GDM1 (cell line): ENCODE measurements around the gene TP53I3.
A peak's percentile ranks its signal among the peaks of the same experiment; 100 is the strongest.
"Not testable (repeated sequence)": the region's sequence is repeated elsewhere in the genome, so short reads cannot be mapped to it uniquely, and the experiment has no call there.

Experiments
- DNase-seq: peaks from one replicate; lab custom pipeline; 2025; lab: John Stamatoyannopoulos, UW

TP53I3 gene

GRCh38 chr2:24052951-24053350 lies 31.7 kb downstream of the TP53I3 start:
- no peak for DNase-seq

DNA sequence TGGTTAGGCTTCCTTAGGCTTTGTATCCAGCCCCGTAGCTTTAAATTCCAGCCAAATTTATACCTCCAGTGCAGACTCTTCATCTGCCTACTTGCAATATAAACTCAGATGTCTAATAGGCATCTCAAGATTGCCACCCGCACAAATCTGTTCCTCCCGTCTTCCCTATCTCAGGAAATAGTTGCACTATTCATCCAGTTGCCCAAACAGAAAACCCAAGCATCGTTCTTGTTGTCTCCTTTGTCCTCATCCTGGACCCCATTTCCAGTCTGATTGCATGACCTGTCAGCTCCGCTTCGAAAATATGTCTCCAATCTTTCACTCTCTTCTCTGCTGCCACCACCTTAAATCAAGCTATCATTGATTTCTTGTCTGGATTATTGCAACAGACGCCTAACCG lies 32.8 kb downstream of the TP53I3 start:
- no peak for DNase-seq

DNA sequence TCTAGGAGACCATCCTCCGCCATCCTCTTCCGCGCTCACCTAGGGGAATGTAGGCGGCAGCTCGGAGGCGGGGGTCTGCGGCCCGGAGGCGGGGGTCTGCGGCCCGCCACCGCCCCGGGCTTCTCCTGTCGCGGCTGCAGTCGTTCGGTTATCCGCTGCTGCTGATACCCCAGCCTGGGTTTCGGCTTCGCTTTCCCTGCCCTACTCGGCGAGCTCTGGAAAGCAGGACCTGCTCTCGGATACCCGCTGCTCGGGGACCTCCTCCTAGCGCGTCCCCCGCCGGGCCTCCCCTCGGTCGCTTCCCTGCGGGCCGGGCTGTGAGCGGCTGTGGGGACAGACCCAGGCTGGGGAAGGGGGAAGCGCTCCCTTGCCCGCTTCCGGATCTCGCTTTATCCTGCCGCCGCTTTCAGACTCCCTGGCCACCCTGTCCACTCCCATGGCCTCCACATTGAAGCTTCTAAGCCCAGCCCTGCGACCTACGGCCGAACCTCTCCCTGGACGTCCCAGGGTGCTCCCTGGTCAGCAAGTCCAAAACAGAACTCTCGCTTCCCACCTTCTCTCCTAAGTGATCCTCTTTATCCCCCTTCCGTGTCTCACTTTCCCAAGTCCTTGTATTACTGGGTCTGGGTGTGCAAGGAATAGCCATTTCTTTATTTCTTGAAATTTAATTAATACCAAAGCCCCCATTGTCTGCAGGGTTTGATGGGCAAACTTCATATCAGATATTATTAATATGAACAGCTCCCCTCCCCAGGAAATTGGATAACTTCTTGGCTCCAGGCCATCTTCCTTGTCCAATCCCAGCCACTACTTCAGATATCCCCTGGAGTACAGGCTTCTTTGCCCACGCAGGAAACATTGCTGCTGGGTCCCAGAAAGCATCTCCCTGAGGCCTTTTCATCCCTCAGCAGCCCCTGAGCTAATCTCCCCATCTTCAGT lies 34.3 kb downstream of the TP53I3 start:
- DNase-seq = no peak

DNA sequence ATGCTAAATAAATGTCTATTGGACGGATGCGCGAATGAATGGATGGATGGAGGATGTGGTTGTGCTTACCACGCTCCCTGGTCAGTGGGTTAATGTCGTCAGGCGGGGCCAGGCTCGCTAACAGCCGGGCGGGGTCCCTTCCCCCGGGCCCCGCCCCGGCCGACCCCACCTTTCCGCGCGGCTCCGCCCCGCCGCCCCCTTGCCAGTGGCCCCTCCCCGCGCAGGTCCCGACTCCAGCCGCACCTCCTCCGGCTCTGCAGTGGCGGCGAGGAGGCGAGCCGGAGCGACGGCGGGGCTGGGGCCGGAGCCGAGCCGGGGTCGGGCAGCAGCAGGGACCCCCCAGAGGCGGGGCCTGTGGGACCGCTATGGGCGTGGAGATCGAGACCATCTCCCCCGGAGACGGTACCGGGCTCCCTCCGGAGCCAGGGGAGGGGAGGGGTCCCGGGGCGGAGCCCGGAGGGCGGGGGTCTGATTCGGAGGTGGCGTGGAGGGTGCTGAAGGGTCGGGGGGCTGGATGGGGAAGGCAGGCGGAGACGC lies 35.1 kb downstream of the TP53I3 start, which contains the start of gene FKBP1B:
Gene FKBP1B, plus strand, starts transcription at position 257 of the 537 bp plus-strand sequence. Its CDS starts 109 bp downstream, at position 366.
- no peak for DNase-seq

DNA sequence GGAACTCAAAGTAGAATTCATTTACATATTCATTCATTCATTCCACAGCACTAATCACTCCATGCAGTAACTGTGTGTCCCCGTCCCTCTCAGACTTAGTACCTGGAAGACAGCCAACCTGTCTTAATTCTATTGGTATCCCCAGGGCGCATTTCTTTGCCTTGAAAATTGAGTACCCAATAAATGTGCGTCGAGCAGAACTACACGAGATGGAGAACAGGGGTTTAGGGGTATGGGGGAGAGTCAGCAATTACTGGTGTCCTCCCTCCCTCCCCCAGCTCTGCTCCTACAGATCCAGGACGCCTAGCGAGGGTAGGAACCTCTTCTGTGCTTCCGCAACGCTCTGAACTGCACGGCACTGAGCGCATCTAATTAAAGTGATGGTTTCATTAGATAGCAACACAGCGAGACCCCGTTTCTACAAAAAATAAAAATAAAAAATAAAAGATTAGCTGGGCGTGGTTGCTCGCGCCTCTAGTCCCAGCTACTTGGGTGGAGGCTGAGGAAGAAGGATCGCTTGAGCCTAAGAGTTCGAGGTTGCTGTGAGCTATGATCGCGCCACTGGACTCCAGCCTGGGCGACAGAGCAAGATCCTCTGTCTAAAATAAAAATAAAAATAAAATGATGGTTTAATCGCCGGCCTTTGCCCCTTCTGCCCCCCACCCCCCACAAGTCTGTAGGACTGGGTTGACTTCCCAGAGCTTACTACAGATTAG lies 35.7 kb downstream of the TP53I3 start:
- DNase-seq = no peak

DNA sequence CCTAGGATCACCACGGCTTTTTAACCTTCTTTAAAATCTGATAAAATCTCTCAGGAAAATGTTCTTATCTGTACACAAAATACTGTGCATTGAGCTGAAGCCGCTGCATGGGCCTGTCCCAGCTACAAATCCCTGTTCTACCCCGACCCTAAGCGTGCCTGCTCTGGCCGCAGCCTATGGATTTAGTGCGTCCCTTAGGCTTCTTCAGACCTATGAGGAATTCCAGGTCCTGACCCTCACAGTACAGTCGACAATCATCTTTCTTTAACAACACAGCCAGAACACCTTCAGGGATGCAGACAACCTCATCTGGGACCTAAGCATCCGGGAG lies 37.0 kb downstream of the TP53I3 start:
- no peak for DNase-seq

DNA sequence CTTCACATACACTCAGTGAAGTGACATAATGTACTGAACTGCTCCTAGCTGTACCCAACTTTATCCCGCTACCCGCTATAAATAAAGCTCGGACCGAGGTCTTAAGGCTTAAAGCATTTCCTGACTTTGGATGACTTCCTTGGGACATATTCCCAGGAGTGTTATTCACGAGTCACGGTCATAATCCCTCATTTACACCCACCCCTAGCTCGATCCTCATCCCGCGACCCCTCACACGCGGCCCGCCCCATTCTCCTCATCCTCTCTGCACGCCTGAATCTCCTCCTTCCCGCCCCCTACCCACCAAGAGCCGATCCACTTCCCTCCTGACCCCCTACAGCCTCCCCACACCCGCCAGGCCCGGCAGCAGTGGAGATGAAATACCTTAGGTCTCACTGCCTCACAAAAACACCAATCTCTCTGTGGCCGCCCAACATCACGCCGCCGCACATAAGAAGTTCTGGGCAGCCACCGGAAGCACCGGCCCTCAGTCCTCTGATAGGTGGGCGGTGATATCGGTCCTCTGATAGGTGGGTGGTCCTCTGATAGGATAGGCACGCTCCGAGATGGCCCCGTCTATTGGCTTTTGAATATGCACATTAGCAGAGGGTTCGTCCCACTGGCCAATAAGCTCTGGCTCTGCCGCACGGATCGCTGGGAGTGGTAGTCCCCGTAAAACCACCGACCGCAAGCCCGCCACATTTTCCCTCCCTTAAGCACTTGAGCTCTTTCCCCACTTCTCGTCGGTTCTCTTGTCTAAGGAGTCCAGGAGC lies 37.5 kb downstream of the TP53I3 start, which contains the start of gene WDCP:
Gene WDCP, minus strand, starts transcription at position 462 of the 773 bp plus-strand sequence. CDS start 7,897 bp downstream, outside the sequence.
- DNase-seq = peak; percentile 96

GRCh38 chr2:24046599-24046929 lies 38.1 kb downstream of the TP53I3 start:
- no peak for DNase-seq

DNA sequence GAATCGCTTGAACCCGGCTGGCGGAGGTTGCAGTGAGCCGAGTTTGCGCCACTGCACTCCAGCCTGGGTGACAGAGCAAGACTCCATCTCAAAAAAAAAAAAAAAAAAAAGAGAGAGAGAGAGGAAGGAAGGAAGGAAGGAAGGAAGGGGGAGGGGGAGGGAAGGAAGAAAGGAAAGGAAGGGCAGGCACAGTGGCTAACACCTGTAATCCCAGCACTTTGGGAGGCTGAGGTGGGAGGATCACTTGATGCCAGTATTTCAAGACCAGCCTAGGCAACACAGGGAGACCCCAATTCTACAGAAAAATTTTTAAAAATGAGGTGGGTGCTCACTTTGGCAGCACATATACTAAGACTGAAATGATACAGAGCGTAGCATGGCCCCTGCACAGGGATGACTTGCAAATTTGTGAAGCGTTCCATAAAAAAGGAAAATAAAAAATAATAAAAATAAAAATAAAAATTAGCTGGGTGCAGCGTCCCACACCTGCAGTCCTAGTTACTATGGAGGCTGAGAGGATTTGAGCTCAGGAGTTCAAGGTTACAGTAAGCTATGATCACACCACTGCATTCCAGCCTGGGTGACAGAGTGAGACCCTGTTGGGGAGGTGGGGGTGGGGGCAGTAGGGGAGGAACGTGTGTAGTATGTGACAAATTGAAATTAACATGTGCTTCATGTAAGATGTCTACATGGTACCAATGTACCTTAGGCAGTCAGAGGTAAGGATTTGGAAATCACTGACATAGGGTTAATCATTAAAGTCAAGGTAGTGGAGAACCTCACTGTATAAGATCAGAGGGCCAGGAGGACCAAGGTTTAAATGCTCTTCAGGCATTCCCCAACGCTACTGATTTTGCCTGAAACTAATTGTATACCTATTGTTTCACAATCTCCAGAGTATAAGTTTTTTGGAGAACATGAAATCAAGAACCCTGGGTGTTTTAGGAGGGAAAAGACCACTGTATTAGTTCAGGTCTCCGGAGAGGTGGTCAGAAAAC lies 38.8 kb downstream of the TP53I3 start:
- DNase-seq = no peak

- not testable (repeated sequence) for DNase-seq
These were observed 41.5 kb downstream of the TP53I3 start for GRCh38 chr2:24043133-24043532.

GRCh38 chr2:24040511-24040910 lies 44.1 kb downstream of the TP53I3 start:
- DNase-seq = no peak

DNA sequence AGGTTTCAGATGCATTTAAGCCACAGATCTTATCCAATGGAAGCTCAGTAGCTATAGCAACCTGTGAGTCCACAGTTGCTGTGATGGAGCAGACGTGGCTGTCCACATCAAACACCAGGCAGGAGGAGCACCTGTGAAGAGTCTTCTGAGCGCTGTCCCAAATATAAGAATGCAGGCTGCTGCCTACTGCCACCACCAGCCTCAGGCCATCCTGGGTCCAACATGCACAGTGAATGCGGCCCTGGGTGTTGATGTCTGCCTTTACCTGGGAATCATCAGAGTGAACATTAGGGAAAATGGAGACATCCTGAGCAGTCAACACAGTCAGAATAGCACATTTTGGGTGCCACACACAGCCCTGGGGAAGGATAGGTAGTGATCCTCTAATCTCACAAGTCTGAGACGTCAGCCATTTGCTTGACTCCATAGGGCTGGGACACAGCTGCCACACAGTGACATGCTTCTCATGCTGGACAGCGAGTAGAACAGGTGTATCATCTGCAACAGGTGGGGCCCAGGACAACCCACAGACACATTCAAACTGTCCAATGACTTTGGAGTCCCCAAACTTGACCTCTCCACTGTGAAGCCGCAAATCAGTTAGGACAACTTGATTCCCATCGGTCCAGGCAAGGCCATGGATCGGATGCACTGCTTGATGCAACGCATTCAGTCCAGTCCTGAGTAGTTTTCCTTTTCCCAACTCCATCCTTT lies 45.7 kb downstream of the TP53I3 start:
- DNase-seq = no peak
